NCI-H187 (cell line): ENCODE results near the gene DMRTC2.

ENCODE experiments used
- DNase-seq, 2 experiments: peaks; one replicate each; lab custom pipeline; 2025; lab: John Stamatoyannopoulos, UW

The DMRTC2 gene

GRCh38 chr19:41890936-41891335 lies 46.1 kb downstream of the DMRTC2 start:
- no peak for DNase-seq

DNA sequence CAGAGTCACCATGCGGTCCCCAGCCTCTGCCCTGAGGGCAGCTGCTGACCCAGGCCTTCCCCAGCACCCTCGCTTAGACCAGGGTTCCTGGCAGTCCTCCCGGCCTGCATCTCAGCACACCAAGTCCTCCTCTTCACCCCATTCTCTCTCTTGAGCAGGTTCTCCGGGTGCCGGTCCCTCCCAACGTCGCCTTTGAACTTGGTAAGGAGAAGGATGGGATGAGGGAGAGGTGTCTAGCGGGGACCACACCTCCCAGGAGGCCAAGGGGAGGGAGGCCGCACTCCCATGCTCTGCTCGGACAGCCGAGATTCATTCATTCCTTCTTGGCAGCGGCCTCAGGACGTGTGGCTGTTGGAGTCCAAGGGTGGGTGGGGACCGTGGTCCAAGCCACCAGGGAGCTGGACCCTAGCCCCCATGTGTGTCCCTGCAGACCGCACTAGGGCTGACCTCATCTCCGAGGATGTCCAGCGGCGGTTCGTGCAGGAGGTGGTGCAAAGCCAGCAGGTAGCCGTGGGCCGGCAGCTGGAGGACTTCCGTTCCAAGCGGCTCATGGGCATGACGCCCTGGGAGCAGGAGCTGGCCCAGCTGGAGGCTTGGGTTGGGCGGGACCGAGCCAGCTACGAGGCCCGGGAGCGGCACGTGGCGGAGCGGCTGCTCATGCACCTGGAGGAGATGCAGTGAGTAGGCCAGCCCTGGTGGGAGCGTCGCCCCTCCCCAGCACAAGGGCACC lies 47.5 kb downstream of the DMRTC2 start:
- no peak for DNase-seq

DNA sequence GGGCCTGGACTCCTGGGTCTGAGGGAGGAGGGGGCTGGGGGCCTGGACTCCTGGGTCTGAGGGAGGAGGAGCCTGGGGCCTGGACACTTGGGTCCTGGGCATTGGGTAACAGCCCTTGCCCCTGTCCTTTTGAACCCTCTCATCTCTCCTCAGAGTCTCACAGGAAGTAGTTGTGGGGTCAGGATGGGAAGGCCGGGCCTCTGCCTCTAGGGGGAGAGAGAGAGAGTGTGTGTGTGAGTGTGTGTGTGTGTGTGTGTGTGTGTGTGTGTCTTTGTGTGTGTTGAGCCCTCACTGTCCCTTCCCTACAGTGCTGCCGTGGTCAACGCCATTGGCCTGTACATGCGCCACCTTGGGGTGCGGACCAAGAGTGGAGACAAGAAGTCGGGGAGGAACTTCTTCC lies 49.1 kb downstream of the DMRTC2 start:
- no peak for DNase-seq

DNA sequence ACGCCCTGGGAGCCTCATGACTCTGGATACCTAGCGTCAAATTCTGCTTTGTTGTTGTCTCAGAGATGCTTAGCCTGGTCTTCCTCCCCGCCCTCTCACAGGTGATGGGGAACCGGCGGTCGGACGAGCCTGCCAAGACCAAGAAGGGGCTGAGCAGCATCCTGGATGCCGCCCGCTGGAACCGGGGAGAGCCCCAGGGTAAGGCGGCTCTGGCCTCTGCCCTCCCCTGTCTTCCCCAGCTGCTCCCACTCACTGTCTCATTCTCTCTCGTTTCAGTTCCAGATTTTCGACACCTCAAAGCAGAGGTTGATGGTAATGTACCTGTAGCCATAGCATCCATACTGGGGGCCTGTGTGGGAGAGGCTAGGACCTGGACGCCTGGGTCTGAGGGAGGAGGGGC lies 49.5 kb downstream of the DMRTC2 start:
- DNase-seq, result no peak

DNA sequence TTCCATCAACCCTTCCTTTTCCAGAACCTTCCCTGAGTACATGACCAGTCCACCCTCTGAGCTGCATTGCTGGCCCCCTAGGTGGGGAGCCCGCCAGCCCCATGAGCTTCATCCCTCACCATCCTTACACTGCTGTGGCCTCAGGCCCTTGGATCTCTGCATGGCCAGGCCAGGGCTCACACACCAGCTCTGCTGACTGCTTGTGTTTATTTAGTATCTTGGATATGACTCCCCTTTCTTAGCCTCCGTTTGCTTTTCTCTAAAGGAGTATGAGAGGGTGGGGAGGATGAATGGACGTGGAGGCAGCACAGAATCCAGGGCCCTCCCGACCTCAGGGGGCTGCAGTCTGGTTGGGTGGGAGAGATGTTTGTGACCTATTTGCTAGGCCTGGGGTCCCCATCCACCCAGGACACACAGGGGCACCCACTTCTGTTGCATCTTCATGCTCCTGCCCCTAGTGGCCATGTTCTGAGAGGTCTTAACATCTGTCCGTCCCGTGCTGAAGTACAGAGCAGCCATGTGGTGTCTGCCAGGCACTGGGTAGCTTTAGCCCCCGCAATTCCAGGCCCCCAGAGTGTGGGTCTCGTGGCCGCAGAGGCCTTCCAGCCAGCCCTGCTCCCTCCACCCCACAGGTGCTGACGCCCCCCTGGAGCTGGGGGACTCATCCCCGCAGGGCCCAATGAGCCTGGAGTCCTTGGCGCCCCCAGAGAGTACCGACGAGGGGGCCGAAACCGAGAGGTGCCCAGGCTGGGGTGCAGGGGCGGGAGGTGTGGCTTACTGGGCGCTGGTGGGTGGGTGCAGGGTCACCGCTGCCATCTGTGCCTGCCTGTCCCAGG lies 51.1 kb downstream of the DMRTC2 start:
- no peak for DNase-seq

DNA sequence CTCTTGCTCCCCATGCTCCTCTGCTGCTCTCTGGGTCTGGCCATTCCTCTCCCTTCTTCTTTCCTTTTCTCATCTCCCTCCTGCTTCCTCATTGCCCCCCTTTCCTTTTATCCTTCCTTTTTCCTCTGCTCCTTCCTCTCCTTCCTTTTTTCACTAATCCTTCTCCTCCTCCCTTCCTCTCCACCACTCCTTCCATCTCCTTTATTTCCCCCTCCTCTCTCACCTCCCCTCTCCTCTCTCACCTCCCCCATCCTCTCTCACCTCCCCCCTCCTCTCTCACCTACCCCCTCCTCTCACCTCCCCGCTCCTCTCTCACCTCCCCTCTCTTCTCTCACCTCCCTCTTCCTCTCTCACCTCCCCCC lies 51.7 kb downstream of the DMRTC2 start:
- DNase-seq, result no peak

DNA sequence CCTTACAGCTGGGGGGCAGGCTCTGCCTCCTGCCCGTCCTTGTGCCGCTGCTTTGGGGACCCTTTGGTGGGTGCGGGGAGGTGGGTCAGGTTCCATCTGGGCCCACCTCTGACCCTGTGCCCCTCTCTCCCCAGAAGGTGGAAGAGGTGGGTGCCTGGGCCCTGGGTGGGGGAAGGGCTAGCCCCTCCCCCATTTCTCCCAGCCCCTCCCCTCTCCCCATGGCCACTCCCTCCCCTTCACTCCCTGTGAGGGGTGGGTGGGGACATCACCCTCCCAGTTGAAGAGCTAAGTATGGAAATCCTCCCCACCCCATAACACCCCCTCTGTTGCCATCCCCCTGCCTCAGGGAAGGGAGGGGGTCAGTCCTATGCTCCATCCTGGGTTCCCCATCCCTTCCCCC lies 52.3 kb downstream of the DMRTC2 start:
- no peak for DNase-seq

- DNase-seq, result no peak
Observed at GRCh38 chr19:41897820-41898219, 53.0 kb downstream of the DMRTC2 start.

DNA sequence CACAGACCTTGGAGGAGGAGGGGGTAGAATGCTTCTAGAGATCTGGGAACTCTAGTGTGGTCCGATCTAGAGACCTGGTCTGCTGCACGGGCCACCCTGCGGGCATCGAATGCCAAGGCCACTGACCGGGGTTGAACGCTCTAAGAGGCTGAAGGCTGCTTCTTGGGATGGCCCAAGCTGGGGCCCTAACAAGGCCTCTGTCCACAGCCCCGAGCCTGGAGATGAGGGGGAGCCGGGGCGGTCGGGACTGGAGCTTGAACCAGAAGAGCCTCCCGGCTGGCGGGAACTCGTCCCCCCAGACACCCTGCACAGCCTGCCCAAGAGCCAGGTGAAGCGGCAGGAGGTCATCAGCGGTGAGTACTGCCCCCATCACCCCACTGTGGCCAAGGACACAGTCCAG lies 53.4 kb downstream of the DMRTC2 start:
- no peak for DNase-seq
